ENCODE data around the gene STAC3.

The STAC3 gene

GRCh38 chr12:57231276-57232021, 19.5 kb downstream of the STAC3 start:
- peak overlapping the region; percentile 92 for H3K4me3 Mint-ChIP-seq
- no peak for DNase-seq
- peaks cover 86% of the 10 kb centered on the region for H3K4me1 Mint-ChIP-seq
- H3K27me3 Mint-ChIP-seq (ENCODE audit: low read depth, poor library complexity) = peaks cover 25% of the 10 kb centered on the region
- H3K27ac Mint-ChIP-seq = no peak overlapping the region
- TF ChIP-seq CTCF (IDR thresholded peaks at IDR 0.05) = no peak
- H3K36me3 Mint-ChIP-seq (ENCODE audit: low read depth) = peaks cover 31% of the 10 kb centered on the region
- no peaks in the 10 kb centered on the region for H3K9me3 Mint-ChIP-seq

GRCh38 chr12:57230381-57231155, 20.4 kb downstream of the STAC3 start:
- no peak for TF ChIP-seq CTCF (IDR thresholded peaks at IDR 0.05)
- Mint-ChIP-seq H3K36me3 (ENCODE audit: low read depth) (peaks cover 31% of the 10 kb centered on the region), H3K9me3 (no peaks in the 10 kb centered on the region), H3K4me3 (peak overlapping the region; percentile 92), H3K27me3 (ENCODE audit: low read depth, poor library complexity) (peaks cover 25% of the 10 kb centered on the region), H3K4me1 (peaks cover 88% of the 10 kb centered on the region), H3K27ac (peak overlapping the region; percentile 69)
- no peak for DNase-seq

GRCh38 chr12:57229634-57230380, 21.2 kb downstream of the STAC3 start, which contains the start of gene SHMT2:
Gene SHMT2, plus strand, starts transcription at chr12:57229711. Its CDS starts 68 bp downstream, at chr12:57229779.
- H3K27me3 Mint-ChIP-seq (ENCODE audit: low read depth, poor library complexity) = peaks cover 28% of the 10 kb centered on the region
- peak within 1 kb of the TSS; percentile 92 for H3K4me3 Mint-ChIP-seq
- peak within 1 kb of the TSS; percentile 98 for H3K27ac Mint-ChIP-seq
- H3K4me1 Mint-ChIP-seq = peaks cover 90% of the 10 kb centered on the region
- peaks cover 31% of the 10 kb centered on the region for H3K36me3 Mint-ChIP-seq (ENCODE audit: low read depth)
- TF ChIP-seq CTCF (IDR thresholded peaks at IDR 0.05) = no peak
- peak; percentile 96 for DNase-seq
- no peaks in the 10 kb centered on the region for H3K9me3 Mint-ChIP-seq

- DNase-seq = no peak
Measured at GRCh38 chr12:57229046-57229633, 21.8 kb downstream of the STAC3 start.

More at GRCh38 chr12:57229046-57229633, 21.8 kb downstream of the STAC3 start:
- H3K9me3 Mint-ChIP-seq = no peaks in the 10 kb centered on the region
- peak overlapping the region; percentile 92 for H3K4me3 Mint-ChIP-seq
- H3K27me3 Mint-ChIP-seq (ENCODE audit: low read depth, poor library complexity) = peaks cover 30% of the 10 kb centered on the region
- TF ChIP-seq CTCF (IDR thresholded peaks at IDR 0.05) = no peak
- peaks cover 90% of the 10 kb centered on the region for H3K4me1 Mint-ChIP-seq
- peak overlapping the region; percentile 98 for H3K27ac Mint-ChIP-seq
- H3K36me3 Mint-ChIP-seq (ENCODE audit: low read depth) = peaks cover 25% of the 10 kb centered on the region

Data from nephron progenitor cell (in vitro differentiated cells).